GM23338 (cell line): ENCODE results near the gene MAPK12. TPM values are rescaled to one million over a fixed set of nuclear protein-coding genes. Genes with fewer than 3 reads are reported as not detected.

Source experiments
- ATAC-seq: fragments of 200-7000 bp; cut with Tn5 transposase; 3 replicates; pipeline ENCODE4 v1.9.1; 2020
- DNase-seq: peaks from one replicate; pipeline ENCODE4 v3.0.0-alpha.2; 2015; ENCODE audit warnings: low spot score
- H2AFZ ChIP-seq: fragments of 200-600 bp; sonication (generic); 2 replicates; pipeline ENCODE4 v1.8.0; 2016; ENCODE audit warnings: antibody characterized with exemption, mild to moderate bottlenecking, moderate library complexity
- H3F3A ChIP-seq: fragments of 200-600 bp; sonication (generic); replicated peaks from 2 replicates; pipeline ENCODE4 v1.8.0; 2017; ENCODE audit warnings: antibody characterized with exemption, mixed run types, low read depth
- H3K27ac ChIP-seq: fragments of 200-600 bp; sonication (generic); 2 replicates; pipeline ENCODE4 v1.6.1; 2016; ENCODE audit warnings: low read depth
- H3K27me3 ChIP-seq: fragments of 200-600 bp; sonication (generic); 2 replicates; pipeline ENCODE4 v1.8.0; 2016; ENCODE audit warnings: mild to moderate bottlenecking, mixed run types, moderate library complexity; ENCODE audit not compliant: insufficient read depth
- H3K36me3 ChIP-seq: fragments of 200-600 bp; sonication (generic); 2 replicates; pipeline ENCODE4 v1.8.0; 2016; ENCODE audit warnings: mild to moderate bottlenecking; ENCODE audit not compliant: insufficient read depth
- H3K4me1 ChIP-seq: fragments of 200-600 bp; sonication (generic); 2 replicates; pipeline ENCODE4 v1.8.0; 2016; ENCODE audit warnings: mild to moderate bottlenecking, moderate library complexity; ENCODE audit not compliant: insufficient read depth
- H3K4me2 ChIP-seq: fragments of 200-600 bp; sonication (generic); 2 replicates; pipeline ENCODE4 v1.7.1; 2017; ENCODE audit warnings: mixed run types
- H3K4me3 ChIP-seq: fragments of 200-600 bp; sonication (generic); 2 replicates; pipeline ENCODE4 v1.6.1; 2016; ENCODE audit warnings: mixed run types
- H3K79me2 ChIP-seq: fragments of 200-600 bp; sonication (generic); replicated peaks from 2 replicates; pipeline ENCODE4 v1.8.0; 2017; ENCODE audit warnings: mild to moderate bottlenecking; ENCODE audit not compliant: insufficient read depth
- H3K9me2 ChIP-seq: fragments of 200-600 bp; sonication (generic); 2 replicates; pipeline ENCODE4 v1.8.0; 2017; ENCODE audit not compliant: insufficient read depth
- H4K20me1 ChIP-seq: fragments of 200-600 bp; sonication (generic); replicated peaks from 2 replicates; pipeline ENCODE4 v1.8.0; 2017; ENCODE audit warnings: mild to moderate bottlenecking; ENCODE audit not compliant: insufficient read depth
- H3K27ac Mint-ChIP-seq: 2 replicates; pipeline ENCODE4 v1.8.0; 2020; ENCODE audit warnings: inconsistent platforms, mild to moderate bottlenecking, moderate library complexity, mixed read lengths
- H3K27me3 Mint-ChIP-seq: 3 replicates; pipeline ENCODE4 v1.8.0; 2022; ENCODE audit warnings: low read depth, mild to moderate bottlenecking, moderate library complexity, mixed read lengths, inconsistent platforms; ENCODE audit not compliant: insufficient read depth, poor library complexity
- H3K36me3 Mint-ChIP-seq: 3 replicates; pipeline ENCODE4 v1.8.0; 2021; ENCODE audit warnings: low read depth, mild to moderate bottlenecking, inconsistent platforms, moderate library complexity, mixed read lengths
- H3K4me1 Mint-ChIP-seq: 3 replicates; pipeline ENCODE4 v1.8.0; 2020; ENCODE audit warnings: mild to moderate bottlenecking, inconsistent platforms, mixed read lengths
- H3K4me3 Mint-ChIP-seq: 3 replicates; pipeline ENCODE4 v1.8.0; 2021; ENCODE audit warnings: moderate library complexity, mild to moderate bottlenecking, inconsistent platforms, mixed read lengths
- H3K9me3 Mint-ChIP-seq: 3 replicates; pipeline ENCODE4 v1.8.0; 2020; ENCODE audit warnings: moderate library complexity, mild to moderate bottlenecking, inconsistent platforms, mixed read lengths
- EZH2 ChIP-seq: fragments of 200-600 bp; sonication (generic); IDR thresholded peaks from one replicate; pipeline ENCODE4 v1.8.0; 2017; ENCODE audit warnings: antibody characterized with exemption, mild to moderate bottlenecking, low read depth; ENCODE audit not compliant: unreplicated experiment
- EZH2phosphoT487 ChIP-seq: fragments of 200-600 bp; sonication (generic); IDR thresholded peaks from one replicate; pipeline ENCODE4 v1.8.1; 2018; ENCODE audit warnings: antibody characterized with exemption; ENCODE audit not compliant: unreplicated experiment
- JUNB ChIP-seq: IDR thresholded peaks from one replicate; pipeline ENCODE4 v1.6.1; 2016; ENCODE audit warnings: antibody characterized with exemption; ENCODE audit not compliant: unreplicated experiment
- NANOG ChIP-seq: IDR thresholded peaks from 2 replicates; pipeline ENCODE4 v1.6.1; 2016; ENCODE audit warnings: antibody characterized with exemption, borderline replicate concordance
- POLR2AphosphoS5 ChIP-seq: IDR thresholded peaks from 2 replicates; pipeline ENCODE4 v1.6.1; 2016; ENCODE audit warnings: antibody characterized with exemption, low read depth
- STAT1 ChIP-seq: IDR thresholded peaks from one replicate; pipeline ENCODE4 v1.6.1; 2016; ENCODE audit warnings: antibody characterized with exemption; ENCODE audit not compliant: unreplicated experiment
- ZNF114 ChIP-seq: fragments of 250-450 bp; sonication (Bioruptor Pico); IDR thresholded peaks from 2 replicates; pipeline ENCODE4 v1.5.0; 2020; ENCODE audit warnings: mild to moderate bottlenecking, moderate library complexity
- ZNF331 ChIP-seq: fragments of 250-450 bp; sonication (Bioruptor Pico); IDR thresholded peaks from 2 replicates; pipeline ENCODE4 v1.5.0; 2020; ENCODE audit warnings: low read depth, mild to moderate bottlenecking, moderate library complexity
- polyA plus RNA-seq: library from polyadenylated mRNA; unstranded; fragments of >200 nt; fragmentation: Nextera tagmentation; extraction: Ambion mirVana; gene quantifications from 2 replicates; pipeline ENCODE4 v1.2.1, GENCODE V29; 2016
- total RNA-seq: library from RNA; depleted of rRNA; stranded (reverse); fragments of >200 nt; shearing (Covaris generic); gene quantifications from 2 replicates; pipeline ENCODE4 v1.2.3, GENCODE V29; 2014
- TF ChIP-seq, protein P1 (sequence below): fragments of 250-450 bp; sonication (Bioruptor Pico); IDR thresholded peaks from 2 replicates; pipeline ENCODE4 v1.5.0; 2020; ENCODE audit warnings: mild to moderate bottlenecking, moderate library complexity

The MAPK12 gene
- total and polyA plus RNA-seq, 2 experiments from 2014 or later, result 10.4 to 26.1 TPM

DNA sequence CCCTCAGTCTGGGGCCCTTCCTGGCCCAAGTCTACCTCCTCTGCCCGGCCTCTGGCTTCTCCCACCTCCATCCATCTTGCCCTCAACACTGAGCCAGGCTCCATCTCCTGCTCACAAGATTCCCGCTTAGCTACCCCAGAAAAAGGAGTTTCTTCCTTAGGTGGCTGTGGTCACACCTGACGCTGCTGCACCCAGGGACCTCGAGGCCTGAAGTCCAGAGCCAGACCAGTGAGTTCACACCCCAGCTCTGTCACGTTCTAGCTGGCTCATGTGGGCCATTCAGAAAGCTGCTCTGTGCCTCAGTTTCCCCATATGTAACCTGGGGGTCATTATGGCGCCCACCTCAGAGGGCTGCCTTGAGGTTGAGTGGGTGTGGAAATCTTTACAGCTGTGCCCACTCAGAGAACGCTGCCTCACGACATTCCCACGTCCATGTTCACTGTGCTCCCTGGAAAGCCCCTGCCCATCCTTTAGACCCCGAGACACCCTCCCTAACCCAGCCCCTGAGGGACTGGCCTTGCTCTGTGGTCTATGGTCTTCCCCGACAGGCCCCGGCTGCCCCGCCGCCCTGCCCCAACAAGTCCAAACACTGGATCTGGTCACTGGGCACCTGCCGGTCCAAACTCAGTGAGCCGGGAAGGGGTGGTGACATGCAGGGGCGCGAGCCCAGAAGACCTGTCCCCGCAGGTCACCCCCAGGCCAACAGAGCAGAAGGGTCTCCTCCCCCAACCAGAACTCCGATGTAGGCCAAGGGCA lies 36.2 kb upstream of the MAPK12 start (continued):
- TF ChIP-seq EZH2phosphoT487, result no peak
- no peak for TF ChIP-seq JUNB
- no peak for TF ChIP-seq ZNF331 (CRISPR knock-in tag)
- TF ChIP-seq, protein P1, sequence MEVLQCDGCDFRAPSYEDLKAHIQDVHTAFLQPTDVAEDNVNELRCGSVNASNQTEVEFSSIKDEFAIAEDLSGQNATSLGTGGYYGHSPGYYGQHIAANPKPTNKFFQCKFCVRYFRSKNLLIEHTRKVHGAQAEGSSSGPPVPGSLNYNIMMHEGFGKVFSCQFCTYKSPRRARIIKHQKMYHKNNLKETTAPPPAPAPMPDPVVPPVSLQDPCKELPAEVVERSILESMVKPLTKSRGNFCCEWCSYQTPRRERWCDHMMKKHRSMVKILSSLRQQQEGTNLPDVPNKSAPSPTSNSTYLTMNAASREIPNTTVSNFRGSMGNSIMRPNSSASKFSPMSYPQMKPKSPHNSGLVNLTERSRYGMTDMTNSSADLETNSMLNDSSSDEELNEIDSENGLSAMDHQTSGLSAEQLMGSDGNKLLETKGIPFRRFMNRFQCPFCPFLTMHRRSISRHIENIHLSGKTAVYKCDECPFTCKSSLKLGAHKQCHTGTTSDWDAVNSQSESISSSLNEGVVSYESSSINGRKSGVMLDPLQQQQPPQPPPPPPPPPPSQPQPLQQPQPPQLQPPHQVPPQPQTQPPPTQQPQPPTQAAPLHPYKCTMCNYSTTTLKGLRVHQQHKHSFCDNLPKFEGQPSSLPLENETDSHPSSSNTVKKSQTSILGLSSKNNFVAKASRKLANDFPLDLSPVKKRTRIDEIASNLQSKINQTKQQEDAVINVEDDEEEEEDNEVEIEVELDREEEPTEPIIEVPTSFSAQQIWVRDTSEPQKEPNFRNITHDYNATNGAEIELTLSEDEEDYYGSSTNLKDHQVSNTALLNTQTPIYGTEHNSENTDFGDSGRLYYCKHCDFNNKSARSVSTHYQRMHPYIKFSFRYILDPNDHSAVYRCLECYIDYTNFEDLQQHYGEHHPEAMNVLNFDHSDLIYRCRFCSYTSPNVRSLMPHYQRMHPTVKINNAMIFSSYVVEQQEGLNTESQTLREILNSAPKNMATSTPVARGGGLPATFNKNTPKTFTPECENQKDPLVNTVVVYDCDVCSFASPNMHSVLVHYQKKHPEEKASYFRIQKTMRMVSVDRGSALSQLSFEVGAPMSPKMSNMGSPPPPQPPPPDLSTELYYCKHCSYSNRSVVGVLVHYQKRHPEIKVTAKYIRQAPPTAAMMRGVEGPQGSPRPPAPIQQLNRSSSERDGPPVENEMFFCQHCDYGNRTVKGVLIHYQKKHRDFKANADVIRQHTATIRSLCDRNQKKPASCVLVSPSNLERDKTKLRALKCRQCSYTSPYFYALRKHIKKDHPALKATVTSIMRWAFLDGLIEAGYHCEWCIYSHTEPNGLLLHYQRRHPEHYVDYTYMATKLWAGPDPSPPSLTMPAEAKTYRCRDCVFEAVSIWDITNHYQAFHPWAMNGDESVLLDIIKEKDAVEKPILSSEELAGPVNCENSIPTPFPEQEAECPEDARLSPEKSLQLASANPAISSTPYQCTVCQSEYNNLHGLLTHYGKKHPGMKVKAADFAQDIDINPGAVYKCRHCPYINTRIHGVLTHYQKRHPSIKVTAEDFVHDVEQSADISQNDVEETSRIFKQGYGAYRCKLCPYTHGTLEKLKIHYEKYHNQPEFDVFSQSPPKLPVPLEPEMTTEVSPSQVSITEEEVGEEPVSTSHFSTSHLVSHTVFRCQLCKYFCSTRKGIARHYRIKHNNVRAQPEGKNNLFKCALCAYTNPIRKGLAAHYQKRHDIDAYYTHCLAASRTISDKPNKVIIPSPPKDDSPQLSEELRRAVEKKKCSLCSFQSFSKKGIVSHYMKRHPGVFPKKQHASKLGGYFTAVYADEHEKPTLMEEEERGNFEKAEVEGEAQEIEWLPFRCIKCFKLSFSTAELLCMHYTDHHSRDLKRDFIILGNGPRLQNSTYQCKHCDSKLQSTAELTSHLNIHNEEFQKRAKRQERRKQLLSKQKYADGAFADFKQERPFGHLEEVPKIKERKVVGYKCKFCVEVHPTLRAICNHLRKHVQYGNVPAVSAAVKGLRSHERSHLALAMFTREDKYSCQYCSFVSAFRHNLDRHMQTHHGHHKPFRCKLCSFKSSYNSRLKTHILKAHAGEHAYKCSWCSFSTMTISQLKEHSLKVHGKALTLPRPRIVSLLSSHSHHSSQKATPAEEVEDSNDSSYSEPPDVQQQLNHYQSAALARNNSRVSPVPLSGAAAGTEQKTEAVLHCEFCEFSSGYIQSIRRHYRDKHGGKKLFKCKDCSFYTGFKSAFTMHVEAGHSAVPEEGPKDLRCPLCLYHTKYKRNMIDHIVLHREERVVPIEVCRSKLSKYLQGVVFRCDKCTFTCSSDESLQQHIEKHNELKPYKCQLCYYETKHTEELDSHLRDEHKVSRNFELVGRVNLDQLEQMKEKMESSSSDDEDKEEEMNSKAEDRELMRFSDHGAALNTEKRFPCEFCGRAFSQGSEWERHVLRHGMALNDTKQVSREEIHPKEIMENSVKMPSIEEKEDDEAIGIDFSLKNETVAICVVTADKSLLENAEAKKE (CRISPR knock-in tag), result no peak
- no peak for TF ChIP-seq STAT1

DNA sequence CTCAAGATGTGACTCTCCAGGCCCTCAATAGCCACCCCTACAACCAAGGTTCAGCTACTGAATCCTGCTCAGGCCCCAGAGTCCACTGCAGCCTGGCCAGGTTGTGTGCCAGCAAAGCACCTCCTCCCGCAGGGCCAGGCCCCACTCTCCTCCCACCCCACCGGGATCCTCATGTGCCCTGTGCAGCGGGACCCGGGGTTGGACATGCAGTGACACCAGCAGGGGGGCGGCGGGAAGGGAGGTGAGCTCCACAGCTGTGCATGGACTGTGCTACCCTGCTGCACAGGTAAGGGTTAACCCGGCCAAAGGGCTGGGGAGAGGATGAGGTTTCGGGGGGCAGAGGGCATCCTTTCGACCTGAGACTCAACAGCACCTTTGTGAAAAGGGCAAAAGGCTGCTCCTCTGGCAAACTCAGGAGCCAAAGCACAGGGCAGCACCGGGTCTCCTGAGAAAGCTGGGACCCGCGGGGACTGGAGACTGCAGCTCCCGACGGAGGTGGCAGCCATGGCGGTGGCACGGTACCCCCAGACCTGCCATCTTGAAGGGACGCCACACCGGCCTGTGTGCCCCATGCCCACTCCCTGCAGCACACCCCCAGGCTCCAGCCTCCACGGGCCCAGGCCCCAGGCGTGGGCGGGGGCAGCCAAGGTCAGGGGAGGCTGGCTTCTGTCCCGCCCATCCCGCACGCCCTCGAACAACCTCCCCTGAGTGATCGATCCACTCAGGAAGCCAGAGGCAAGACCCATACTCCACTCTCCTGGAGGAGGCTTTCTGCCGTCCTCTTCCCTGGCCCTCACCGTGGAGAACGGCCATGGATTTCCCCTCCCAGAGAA lies 35.4 kb upstream of the MAPK12 start:
- ATAC-seq, result no peak
- Histone ChIP-seq H3K27ac (no peak overlapping the region), H2AFZ (no peak overlapping the region), H3K4me3 (no peak overlapping the region), H4K20me1 (peaks cover 5% of the 10 kb centered on the region; the same call in 1 of the 2 replicates), H3K27me3 (no peaks in the 10 kb centered on the region), H3K79me2 (peaks cover 53% of the 10 kb centered on the region), H3K9me2 (no peaks in the 10 kb centered on the region), H3K4me2 (no peak overlapping the region), H3K36me3 (no peaks in the 10 kb centered on the region), H3F3A (no peaks in the 10 kb centered on the region; the same call in 1 of the 2 replicates), H3K4me1 (peaks cover 27% of the 10 kb centered on the region)
- Mint-ChIP-seq H3K27me3 (peaks cover 30% of the 10 kb centered on the region), H3K36me3 (peaks cover 1% of the 10 kb centered on the region; the same call in 1 of the 3 replicates), H3K9me3 (no peaks in the 10 kb centered on the region; the same call in 2 of the 3 replicates), H3K4me3 (no peak overlapping the region; the same call in 2 of the 3 replicates), H3K27ac (no peak overlapping the region), H3K4me1 (peaks cover 14% of the 10 kb centered on the region)
- no peak for DNase-seq
- TF ChIP-seq EZH2 (no peak), POLR2AphosphoS5 (no peak), NANOG (no peak), ZNF114 (CRISPR knock-in tag) (no peak)
